NT2/D1 (cell line): ENCODE measurements around the gene MORN4.
"Not testable (repeated sequence)": the region's sequence is repeated elsewhere in the genome, so short reads cannot be mapped to it uniquely, and the experiment has no call there.

Experiments
- SUZ12 ChIP-seq: IDR thresholded peaks from 2 replicates; pipeline ENCODE4 v1.6.1; 2011; ENCODE audit not compliant: insufficient read length, insufficient read depth; ENCODE audit errors: extremely low read depth
- YY1 ChIP-seq: IDR thresholded peaks from 2 replicates; pipeline ENCODE4 v1.6.1; 2011; ENCODE audit not compliant: insufficient read length, insufficient read depth
- ZNF274 ChIP-seq: IDR thresholded peaks from 2 replicates; pipeline ENCODE4 v1.6.1; 2011; ENCODE audit warnings: mild to moderate bottlenecking, low read depth, low read length

DNA sequence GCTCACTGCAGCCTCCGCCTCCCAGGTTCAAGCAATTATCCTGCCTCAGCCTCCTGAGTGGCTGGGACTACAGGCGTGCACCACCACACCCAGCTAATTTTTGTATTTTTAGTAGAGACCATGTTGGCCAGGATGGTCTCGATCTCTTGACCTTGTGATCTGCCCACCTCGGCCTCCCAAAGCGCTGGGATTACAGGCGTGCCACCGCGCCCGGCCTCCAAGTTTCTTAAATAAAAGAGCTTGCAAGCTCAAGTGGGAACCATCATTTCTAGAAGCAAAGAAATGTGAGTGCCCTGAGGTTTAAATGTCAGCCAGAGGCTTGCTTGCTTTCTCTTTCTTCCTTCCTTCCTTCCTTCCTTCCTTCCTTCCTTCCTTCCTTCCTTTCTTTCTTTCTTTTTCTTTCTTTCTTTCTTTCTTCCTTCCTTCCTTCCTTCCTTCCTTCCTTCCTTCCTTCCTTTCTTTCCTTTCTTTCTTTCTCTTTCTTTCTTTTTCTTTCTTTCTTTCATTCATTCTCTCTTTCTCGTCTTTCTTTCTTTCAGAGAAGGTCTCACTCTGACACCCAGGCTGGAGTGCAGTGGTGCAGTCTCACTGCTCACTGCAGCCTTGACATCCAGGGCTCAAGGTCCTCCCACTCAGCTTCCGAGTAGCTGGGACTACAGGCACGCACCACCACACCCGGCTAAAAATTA is 9.3 kb upstream of the MORN4 start:
- not testable (repeated sequence) for TF ChIP-seq ZNF274, YY1, SUZ12
